ENCODE measurements around the gene DIABLO.

Gene DIABLO

DNA sequence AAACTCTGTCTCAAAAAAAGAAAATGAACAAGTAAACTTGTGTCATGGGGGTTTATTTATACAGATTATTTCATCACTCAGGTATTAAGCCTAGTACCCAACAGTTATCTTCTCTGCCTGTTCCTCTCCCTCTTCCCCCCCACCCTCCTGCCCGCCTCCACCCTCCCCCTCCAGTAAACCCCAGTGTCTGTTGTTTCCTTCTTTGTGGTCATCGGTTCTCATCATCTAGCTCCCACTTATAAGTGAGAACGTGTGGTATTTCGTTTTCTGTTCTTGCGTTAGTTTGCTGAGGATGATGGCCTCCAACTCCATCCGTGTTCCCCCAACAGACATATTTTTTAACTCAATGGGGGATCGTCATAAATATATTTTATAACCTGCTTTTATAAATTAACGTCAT is 64.2 kb downstream of the DIABLO start:
- DNase-seq (ENCODE audit: low read depth), result no peak
- H3K4me3 ChIP-seq (ENCODE audit: low read length), result no peak overlapping the region
- TF ChIP-seq, protein P1, sequence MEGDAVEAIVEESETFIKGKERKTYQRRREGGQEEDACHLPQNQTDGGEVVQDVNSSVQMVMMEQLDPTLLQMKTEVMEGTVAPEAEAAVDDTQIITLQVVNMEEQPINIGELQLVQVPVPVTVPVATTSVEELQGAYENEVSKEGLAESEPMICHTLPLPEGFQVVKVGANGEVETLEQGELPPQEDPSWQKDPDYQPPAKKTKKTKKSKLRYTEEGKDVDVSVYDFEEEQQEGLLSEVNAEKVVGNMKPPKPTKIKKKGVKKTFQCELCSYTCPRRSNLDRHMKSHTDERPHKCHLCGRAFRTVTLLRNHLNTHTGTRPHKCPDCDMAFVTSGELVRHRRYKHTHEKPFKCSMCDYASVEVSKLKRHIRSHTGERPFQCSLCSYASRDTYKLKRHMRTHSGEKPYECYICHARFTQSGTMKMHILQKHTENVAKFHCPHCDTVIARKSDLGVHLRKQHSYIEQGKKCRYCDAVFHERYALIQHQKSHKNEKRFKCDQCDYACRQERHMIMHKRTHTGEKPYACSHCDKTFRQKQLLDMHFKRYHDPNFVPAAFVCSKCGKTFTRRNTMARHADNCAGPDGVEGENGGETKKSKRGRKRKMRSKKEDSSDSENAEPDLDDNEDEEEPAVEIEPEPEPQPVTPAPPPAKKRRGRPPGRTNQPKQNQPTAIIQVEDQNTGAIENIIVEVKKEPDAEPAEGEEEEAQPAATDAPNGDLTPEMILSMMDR (conservative IDR thresholded peaks at IDR 0.05; ENCODE audit: low read depth, low read length), result no peak

DNA sequence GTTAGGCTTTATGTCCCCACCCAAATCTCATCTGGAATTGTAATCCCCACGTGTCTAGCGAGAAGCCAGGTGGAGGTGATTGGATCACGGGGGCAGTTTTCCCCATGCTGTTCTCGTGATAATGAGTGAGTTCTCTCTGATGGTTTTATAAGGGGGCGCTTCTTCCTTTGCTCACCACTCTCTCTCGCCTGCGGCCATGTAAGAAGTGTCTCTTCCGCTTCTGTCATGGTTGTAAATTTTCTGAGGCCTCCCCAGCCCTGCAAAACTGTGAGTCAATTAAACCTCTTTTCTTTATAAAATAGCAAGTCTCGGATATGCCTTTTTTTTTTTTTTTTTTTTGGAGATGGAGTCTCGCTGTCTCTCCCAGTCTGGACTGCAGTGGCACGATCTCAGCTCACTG is 65.1 kb downstream of the DIABLO start:
- no peak overlapping the region for H3K4me3 ChIP-seq (ENCODE audit: low read length)
- TF ChIP-seq, protein P1 (conservative IDR thresholded peaks at IDR 0.05; ENCODE audit: low read depth, low read length), result no peak
- no peak for DNase-seq (ENCODE audit: low read depth)

DNA sequence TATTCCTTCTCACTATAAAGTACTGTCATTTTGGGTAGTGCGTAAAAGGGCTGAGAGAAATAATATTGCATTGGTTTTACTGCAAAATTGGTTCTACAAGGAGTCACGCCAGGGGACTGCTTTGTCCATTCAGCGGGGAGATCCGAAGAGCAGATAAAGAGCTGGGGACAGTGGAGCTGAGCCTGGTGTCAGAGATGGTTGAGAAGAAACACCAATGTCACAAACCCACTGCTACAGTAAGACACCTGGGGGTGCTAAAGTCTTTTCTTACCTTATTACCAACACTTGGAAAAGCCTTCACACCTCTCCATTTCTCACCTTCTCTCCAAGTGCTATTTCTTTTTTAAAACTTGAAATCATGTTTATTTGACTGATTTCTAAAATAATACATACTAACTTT is 66.0 kb downstream of the DIABLO start:
- no peak for DNase-seq (ENCODE audit: low read depth)
- TF ChIP-seq, protein P1 (conservative IDR thresholded peaks at IDR 0.05; ENCODE audit: low read depth, low read length), result no peak
- H3K4me3 ChIP-seq (ENCODE audit: low read length), result no peak overlapping the region

DNA sequence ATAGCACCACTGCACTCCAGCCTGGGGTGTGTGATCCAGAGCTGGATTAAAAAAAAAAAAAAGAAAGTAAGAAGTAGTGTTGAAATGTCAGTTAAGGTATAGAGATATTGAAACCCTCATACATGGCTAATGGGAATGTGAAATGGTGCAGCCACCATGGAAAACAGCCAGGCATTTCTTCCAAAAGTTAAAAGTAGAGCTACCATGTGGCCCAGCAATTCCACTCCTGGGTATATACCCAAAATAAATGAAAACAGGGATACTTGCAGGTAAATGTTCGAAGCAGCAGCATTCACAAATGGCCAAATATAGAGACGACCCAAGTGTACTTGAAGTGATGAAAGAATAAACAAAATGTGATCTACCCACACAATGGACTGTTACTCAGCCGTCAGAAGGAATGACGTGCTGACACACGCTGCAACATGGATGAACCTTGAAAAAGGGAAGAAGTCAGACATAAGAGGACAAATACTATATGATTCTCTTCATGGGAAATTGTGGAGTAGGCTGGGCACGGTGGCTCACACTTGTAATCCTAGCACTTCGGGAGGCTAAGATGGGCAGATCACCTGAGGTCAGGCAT is 67.1 kb downstream of the DIABLO start:
- H3K4me3 ChIP-seq (ENCODE audit: low read length), result no peak overlapping the region
- TF ChIP-seq, protein P1 (conservative IDR thresholded peaks at IDR 0.05; ENCODE audit: low read depth, low read length), result no peak
- DNase-seq (ENCODE audit: low read depth), result no peak

Data from retinal pigment epithelial cell (primary cell).